H9 (cell line): ENCODE data around the gene CLDN18. TPM values are rescaled to one million over a fixed set of nuclear protein-coding genes. Genes with fewer than 3 reads are reported as not detected.

Experiments used
- DNase-seq: peaks from one replicate; pipeline ENCODE4 v3.0.0-alpha.2; 2017
- H2AFZ ChIP-seq: one replicate; pipeline ENCODE4 v1.6.1; 2013; ENCODE audit warnings: mild to moderate bottlenecking, low read length, control low read depth, moderate library complexity
- H2AK5ac ChIP-seq: 2 replicates; pipeline ENCODE4 v1.6.1; 2013; ENCODE audit warnings: low read length, control low read depth, mixed read lengths; ENCODE audit not compliant: insufficient read length
- H2BK120ac ChIP-seq: one replicate; pipeline ENCODE4 v1.6.1; 2013; ENCODE audit warnings: low read depth, mild to moderate bottlenecking, low read length, control low read depth, inconsistent platforms; ENCODE audit not compliant: poor library complexity, severe bottlenecking
- H2BK12ac ChIP-seq: 2 replicates; pipeline ENCODE4 v1.6.1; 2013; ENCODE audit warnings: low read length, control low read depth, mixed read lengths, low read depth; ENCODE audit not compliant: insufficient read length
- H2BK15ac ChIP-seq: 2 replicates; pipeline ENCODE4 v1.6.1; 2013; ENCODE audit warnings: low read depth, low read length, control low read depth
- H2BK20ac ChIP-seq: one replicate; pipeline ENCODE4 v1.6.1; 2013; ENCODE audit warnings: low read depth, mild to moderate bottlenecking, low read length, control low read depth, inconsistent platforms; ENCODE audit not compliant: poor library complexity, severe bottlenecking
- H2BK5ac ChIP-seq: 2 replicates; pipeline ENCODE4 v1.6.1; 2013; ENCODE audit warnings: low read length, control low read depth, mixed read lengths; ENCODE audit not compliant: insufficient read length
- H3K14ac ChIP-seq: 2 replicates; pipeline ENCODE4 v1.6.1; 2013; ENCODE audit warnings: low read length, control low read depth; ENCODE audit not compliant: insufficient read depth
- H3K18ac ChIP-seq: 2 replicates; pipeline ENCODE4 v1.6.1; 2013; ENCODE audit warnings: low read depth, mild to moderate bottlenecking, mixed read lengths, low read length, control low read depth; ENCODE audit not compliant: insufficient read length
- H3K23ac ChIP-seq: 2 replicates; pipeline ENCODE4 v1.6.1; 2013; ENCODE audit warnings: low read length, control low read depth, mixed read lengths, low read depth; ENCODE audit not compliant: insufficient read length
- H3K23me2 ChIP-seq: 2 replicates; pipeline ENCODE4 v1.6.1; 2013; ENCODE audit warnings: low read depth, mild to moderate bottlenecking, mixed read lengths, low read length, control low read depth; ENCODE audit not compliant: insufficient read length, poor library complexity, severe bottlenecking
- H3K27ac ChIP-seq: 2 replicates; pipeline ENCODE4 v1.5.1; 2013; ENCODE audit warnings: low read length, control low read depth, mixed read lengths, low read depth; ENCODE audit not compliant: insufficient read length
- H3K27me3 ChIP-seq: 2 replicates; pipeline ENCODE4 v1.6.1; 2013; ENCODE audit warnings: low read length, control low read depth, inconsistent platforms; ENCODE audit not compliant: insufficient read depth
- H3K4ac ChIP-seq: 2 replicates; pipeline ENCODE4 v1.6.1; 2013; ENCODE audit warnings: low read depth, mild to moderate bottlenecking, control low read depth, inconsistent platforms, low read length, moderate library complexity
- H3K4me1 ChIP-seq: 2 replicates; pipeline ENCODE4 v1.6.1; 2013; ENCODE audit warnings: low read length, control low read depth, inconsistent platforms; ENCODE audit not compliant: insufficient read depth
- H3K4me2 ChIP-seq: 2 replicates; pipeline ENCODE4 v1.6.1; 2013; ENCODE audit warnings: low read length, control low read depth, mixed read lengths; ENCODE audit not compliant: insufficient read length, insufficient read depth
- H3K56ac ChIP-seq: 2 replicates; pipeline ENCODE4 v1.6.1; 2013; ENCODE audit warnings: low read depth, mild to moderate bottlenecking, mixed read lengths, low read length, control low read depth; ENCODE audit not compliant: insufficient read length
- H3K79me1 ChIP-seq: 2 replicates; pipeline ENCODE4 v1.6.1; 2013; ENCODE audit warnings: low read depth, mild to moderate bottlenecking, moderate library complexity, low read length, control low read depth, inconsistent platforms; ENCODE audit not compliant: insufficient read depth, poor library complexity, severe bottlenecking
- H3K79me2 ChIP-seq: 2 replicates; pipeline ENCODE4 v1.6.1; 2013; ENCODE audit warnings: low read length, control low read depth, inconsistent platforms; ENCODE audit not compliant: insufficient read depth
- H3K9ac ChIP-seq: 2 replicates; pipeline ENCODE4 v1.6.1; 2013; ENCODE audit warnings: low read length, control low read depth, mixed read lengths; ENCODE audit not compliant: insufficient read length; ENCODE audit errors: extremely low read depth
- H3K9me3 ChIP-seq: one replicate; pipeline ENCODE4 v1.6.1; 2013; ENCODE audit warnings: low read depth, low read length, inconsistent platforms; ENCODE audit not compliant: control insufficient read depth
- H3T11ph ChIP-seq: one replicate; pipeline ENCODE4 v1.6.1; 2013; ENCODE audit warnings: mild to moderate bottlenecking, low read length, control low read depth, inconsistent platforms
- H4K20me1 ChIP-seq: one replicate; pipeline ENCODE4 v1.6.1; 2013; ENCODE audit not compliant: control insufficient read depth, insufficient read length, insufficient read depth
- H4K5ac ChIP-seq: 2 replicates; pipeline ENCODE4 v1.6.1; 2013; ENCODE audit warnings: low read depth, mild to moderate bottlenecking, mixed read lengths, low read length, control low read depth; ENCODE audit not compliant: insufficient read length
- H4K8ac ChIP-seq: replicated peaks from 2 replicates; pipeline ENCODE4 v1.6.1; 2013; ENCODE audit warnings: low read length, control low read depth, mixed read lengths, low read depth; ENCODE audit not compliant: insufficient read length
- H4K91ac ChIP-seq: 2 replicates; pipeline ENCODE4 v1.6.1; 2013; ENCODE audit warnings: low read depth, mild to moderate bottlenecking, moderate library complexity, mixed read lengths, low read length, control low read depth; ENCODE audit not compliant: insufficient read length
- H3K27ac Mint-ChIP-seq, 3 experiments: 2 replicates in 2 of 3; 3 replicates in 1 of 3; pipeline ENCODE4 v1.8.0; 2020 to 2021; ENCODE audit warnings: mixed read lengths in 3 of 3, mild to moderate bottlenecking in 1 of 3, moderate library complexity in 1 of 3
- H3K27me3 Mint-ChIP-seq: 2 replicates; pipeline ENCODE4 v1.8.0; 2021; ENCODE audit warnings: low read depth, mild to moderate bottlenecking, moderate library complexity, mixed read lengths
- H3K36me3 Mint-ChIP-seq, 3 experiments: 2 replicates in 2 of 3; 3 replicates in 1 of 3; pipeline ENCODE4 v1.8.0; 2020 to 2021; ENCODE audit warnings: low read depth in 3 of 3, mixed read lengths in 3 of 3; ENCODE audit not compliant: insufficient read depth in 1 of 3
- H3K4me1 Mint-ChIP-seq, 2 experiments: 2 replicates each; pipeline ENCODE4 v1.8.0; 2020; ENCODE audit warnings: mixed read lengths in 2 of 2
- H3K4me3 Mint-ChIP-seq, 2 experiments: 2 replicates in 1 of 2; 3 replicates in 1 of 2; pipeline ENCODE4 v1.8.0; 2020 to 2021; ENCODE audit warnings: mild to moderate bottlenecking in 2 of 2, mixed read lengths in 2 of 2, moderate library complexity in 1 of 2
- H3K9me3 Mint-ChIP-seq, 2 experiments: 2 replicates in 1 of 2; 3 replicates in 1 of 2; pipeline ENCODE4 v1.8.0; 2020; ENCODE audit warnings: mild to moderate bottlenecking in 2 of 2, mixed read lengths in 2 of 2, moderate library complexity in 1 of 2
- CTCF ChIP-seq: fragments of 200-600 bp; sonication (generic); conservative IDR thresholded peaks from 3 replicates; pipeline ENCODE4 v1.8.0; 2021; ENCODE audit warnings: antibody characterized with exemption, mild to moderate bottlenecking
- WGBS: extraction: QIAGEN DNeasy Blood & Tissue Kit; methylation state at CpG from one replicate; pipeline ENCODE4 v1.1.7; 2013; ENCODE audit warnings: missing lambda C conversion rate, low lambda C conversion rate, mixed read lengths; ENCODE audit not compliant: insufficient read length; ENCODE audit errors: extremely low coverage; 5-methylcytosine and 5-hydroxymethylcytosine counted together
- total RNA-seq: library from RNA; stranded (reverse); gene quantifications from 2 replicates; pipeline ENCODE4 v1.2.1, GENCODE V29; 2021

The CLDN18 gene
- total RNA-seq, 1 experiment from 2014 or later, result not detected

- H3K4me3 Mint-ChIP-seq, result no peak overlapping the region
- WGBS, result no CpG with 5 or more reads among the region's 3 CpGs
- peaks cover 0 to 2% (median 0%) of the 10 kb centered on the region in 3 experiments; a peak in 2 of 7 replicates for H3K36me3 Mint-ChIP-seq
- no peaks in the 10 kb centered on the region for H3K27me3 ChIP-seq
- no peaks in the 10 kb centered on the region for H3K79me1 ChIP-seq
- H3K9ac ChIP-seq, result no peak overlapping the region
- H2BK12ac ChIP-seq, result no peak overlapping the region
- H3K4me1 ChIP-seq, result no peaks in the 10 kb centered on the region
- no peak overlapping the region for H3T11ph ChIP-seq
- H3K9me3 ChIP-seq, result no peaks in the 10 kb centered on the region
- H4K5ac ChIP-seq, result no peak overlapping the region
- no peak overlapping the region for H2BK20ac ChIP-seq
- no peak for TF ChIP-seq CTCF
- H3K9me3 Mint-ChIP-seq, result peaks cover 2 to 8% of the 10 kb centered on the region in 2 experiments
- H3K14ac ChIP-seq, result no peak overlapping the region
- H3K27me3 Mint-ChIP-seq, result peaks cover 3% of the 10 kb centered on the region; the same call in 1 of the 2 replicates
- H4K91ac ChIP-seq, result no peak overlapping the region
- H2AFZ ChIP-seq, result no peak overlapping the region
- H3K23me2 ChIP-seq, result no peaks in the 10 kb centered on the region
- H3K18ac ChIP-seq, result no peak overlapping the region
- no peak overlapping the region for H3K56ac ChIP-seq
- H2BK15ac ChIP-seq, result no peak overlapping the region
- H3K4me2 ChIP-seq, result no peak overlapping the region
- H3K4me1 Mint-ChIP-seq, result no peaks in the 10 kb centered on the region
- no peak overlapping the region for H2BK120ac ChIP-seq
- H2AK5ac ChIP-seq, result no peak overlapping the region
- H3K27ac ChIP-seq, result no peak overlapping the region
- H3K23ac ChIP-seq, result no peak overlapping the region
- H3K4ac ChIP-seq, result no peak overlapping the region
- no peaks in the 10 kb centered on the region for H3K79me2 ChIP-seq
- no peak for DNase-seq
- H3K27ac Mint-ChIP-seq, result no peak overlapping the region
- H4K20me1 ChIP-seq, result no peaks in the 10 kb centered on the region
- no peak overlapping the region for H4K8ac ChIP-seq
- no peak overlapping the region for H2BK5ac ChIP-seq
Observed at GRCh38 chr3:137988982-137989381, 21.0 kb upstream of the CLDN18 start.
